ENCODE data around the gene MAP3K9.

MAP3K9 gene

GRCh38 chr14:70845601-70846000 lies 36.3 kb upstream of the MAP3K9 start:
- DNase-seq (ENCODE audit: low read depth in 1 of 2, low spot score in 1 of 2), result peak in 1 of 2 experiments; percentile 13
- Histone ChIP-seq H3K27ac (replicated peaks) (no peak overlapping the region), H3K4me3 (replicated peaks; ENCODE audit: insufficient read depth, low read length) (no peak overlapping the region), H3K27me3 (ENCODE audit: insufficient read depth, poor library complexity, severe bottlenecking) (no peaks in the 10 kb centered on the region)
- TF ChIP-seq REST (IDR thresholded peaks at IDR 0.05; ENCODE audit: insufficient replicate concordance, low read depth) (no peak), GABPA (IDR thresholded peaks at IDR 0.05; ENCODE audit: low read depth) (no peak), POLR2AphosphoS5 (IDR thresholded peaks at IDR 0.05; ENCODE audit: low read depth) (no peak), CTCF (IDR thresholded peaks at IDR 0.05; ENCODE audit: insufficient read depth, low read length) (no peak), SPI1 (IDR thresholded peaks at IDR 0.05; ENCODE audit: borderline replicate concordance, low read depth) (no peak)

GRCh38 chr14:70842851-70843462 lies 33.6 kb upstream of the MAP3K9 start:
- Histone ChIP-seq H3K4me3 (replicated peaks; ENCODE audit: insufficient read depth, low read length) (no peak overlapping the region), H3K27ac (replicated peaks) (no peak overlapping the region), H3K27me3 (ENCODE audit: insufficient read depth, poor library complexity, severe bottlenecking) (no peaks in the 10 kb centered on the region)
- DNase-seq (ENCODE audit: low read depth in 1 of 2, low spot score in 1 of 2), result no peak
- TF ChIP-seq GABPA (IDR thresholded peaks at IDR 0.05; ENCODE audit: low read depth) (no peak), POLR2AphosphoS5 (IDR thresholded peaks at IDR 0.05; ENCODE audit: low read depth) (no peak), CTCF (IDR thresholded peaks at IDR 0.05; ENCODE audit: insufficient read depth, low read length) (no peak), REST (IDR thresholded peaks at IDR 0.05; ENCODE audit: insufficient replicate concordance, low read depth) (no peak), SPI1 (IDR thresholded peaks at IDR 0.05; ENCODE audit: borderline replicate concordance, low read depth) (no peak)

GRCh38 chr14:70838076-70838475 lies 28.8 kb upstream of the MAP3K9 start:
- no peak for DNase-seq (ENCODE audit: low read depth in 1 of 2, low spot score in 1 of 2)
- no peak for TF ChIP-seq SPI1 (IDR thresholded peaks at IDR 0.05; ENCODE audit: borderline replicate concordance, low read depth)
- no peak for TF ChIP-seq GABPA (IDR thresholded peaks at IDR 0.05; ENCODE audit: low read depth)
- no peak for TF ChIP-seq POLR2AphosphoS5 (IDR thresholded peaks at IDR 0.05; ENCODE audit: low read depth)
- no peak for TF ChIP-seq CTCF (IDR thresholded peaks at IDR 0.05; ENCODE audit: insufficient read depth, low read length)
- no peak for TF ChIP-seq REST (IDR thresholded peaks at IDR 0.05; ENCODE audit: insufficient replicate concordance, low read depth)
- H3K4me3 ChIP-seq (replicated peaks; ENCODE audit: insufficient read depth, low read length), result no peak overlapping the region

More at GRCh38 chr14:70838076-70838475, 28.8 kb upstream of the MAP3K9 start:
- H3K27ac ChIP-seq (replicated peaks), result no peak overlapping the region
- no peaks in the 10 kb centered on the region for H3K27me3 ChIP-seq (ENCODE audit: insufficient read depth, poor library complexity, severe bottlenecking)

All from HL-60 (cell line).